Peyer's patch (tissue), 4 donors: ENCODE measurements around the gene BMPR1A. TPM values are rescaled to one million over a fixed set of nuclear protein-coding genes. Genes with fewer than 3 reads are reported as not detected.

Experiments
- DNase-seq, 3 donors: peaks; one replicate each; pipeline ENCODE4 v3.0.0-alpha.2; 2017 to 2019
- H3K27ac ChIP-seq, 4 donors: fragments of 200-600 bp; sonication (generic); one replicate each; pipeline ENCODE4 v1.5.1; 2016 to 2019
- H3K27me3 ChIP-seq, 2 donors: fragments of 200-600 bp; sonication (generic); one replicate each; pipeline ENCODE4 v1.5.1; 2019
- H3K36me3 ChIP-seq, 3 donors: fragments of 200-600 bp; sonication (generic); one replicate each; pipeline ENCODE4 v1.5.1; 2016 to 2019
- H3K4me1 ChIP-seq, 4 donors: fragments of 200-600 bp; sonication (generic); one replicate each; pipeline ENCODE4 v1.5.1; 2016 to 2019
- H3K4me3 ChIP-seq, 4 donors: fragments of 200-600 bp; sonication (generic); 1 replicate in 3 of 4; 2 replicates in 1 of 4; pipeline ENCODE4 v1.5.1; 2016 to 2019; ENCODE audit warnings: mild to moderate bottlenecking in 1 of 4
- H3K9me3 ChIP-seq, 4 donors: fragments of 200-600 bp; sonication (generic); one replicate each; pipeline ENCODE4 v1.5.1; 2016 to 2019; ENCODE audit warnings: mild to moderate bottlenecking in 1 of 4
- CTCF ChIP-seq, 6 experiments: fragments of 450-650 bp in 4 of 6; fragments of 200-600 bp in 2 of 6; sonication (generic) in 1 of 6; IDR thresholded peaks; one replicate each; pipeline ENCODE4 v1.5.1; 2017 to 2019; ENCODE audit warnings: antibody characterized with exemption in 6 of 6, mild to moderate bottlenecking in 3 of 6, moderate library complexity in 1 of 6
- POLR2A ChIP-seq, 2 donors: fragments of 450-650 bp; IDR thresholded peaks; one replicate each; pipeline ENCODE4 v1.5.1; 2017; ENCODE audit warnings: antibody characterized with exemption in 2 of 2, mild to moderate bottlenecking in 2 of 2, moderate library complexity in 2 of 2
- total RNA-seq, 4 donors: library from RNA; depleted of rRNA; stranded (reverse); fragments of >200 nt; gene quantifications; one replicate each; pipeline ENCODE4 v1.1.0, GENCODE V29; 2016

The BMPR1A gene
- total RNA-seq, 4 donors from 2014 or later = 17.1 to 40.1 (median 24.9) TPM

- no peak overlapping the region for H3K4me3 ChIP-seq
- no peaks in the 10 kb centered on the region for H3K36me3 ChIP-seq
- no peak overlapping the region for H3K27ac ChIP-seq
- H3K4me1 ChIP-seq = peaks cover 0 to 28% (median 0%) of the 10 kb centered on the region in 4 donors
- H3K27me3 ChIP-seq = no peaks in the 10 kb centered on the region
- no peak for DNase-seq
- TF ChIP-seq POLR2A (IDR thresholded peaks at IDR 0.05) (no peak), CTCF (IDR thresholded peaks at IDR 0.05) (no peak)
- no peaks in the 10 kb centered on the region for H3K9me3 ChIP-seq
Observed at GRCh38 chr10:86725980-86726676, 30.3 kb upstream of the BMPR1A start.

GRCh38 chr10:86726677-86726999 lies 29.8 kb upstream of the BMPR1A start:
- H3K36me3 ChIP-seq = no peaks in the 10 kb centered on the region
- H3K4me1 ChIP-seq = peaks cover 0 to 28% (median 0%) of the 10 kb centered on the region in 4 donors
- no peak overlapping the region for H3K27ac ChIP-seq
- H3K4me3 ChIP-seq = no peak overlapping the region
- H3K27me3 ChIP-seq = no peaks in the 10 kb centered on the region
- no peaks in the 10 kb centered on the region for H3K9me3 ChIP-seq
- no peak for DNase-seq
- TF ChIP-seq POLR2A (IDR thresholded peaks at IDR 0.05) (no peak), CTCF (IDR thresholded peaks at IDR 0.05) (no peak)

GRCh38 chr10:86727470-86727869 lies 28.9 kb upstream of the BMPR1A start:
- H3K36me3 ChIP-seq = no peaks in the 10 kb centered on the region
- H3K27me3 ChIP-seq = no peaks in the 10 kb centered on the region
- peaks cover 0 to 28% (median 0%) of the 10 kb centered on the region in 4 donors for H3K4me1 ChIP-seq
- H3K4me3 ChIP-seq = no peak overlapping the region
- H3K9me3 ChIP-seq = no peaks in the 10 kb centered on the region
- TF ChIP-seq CTCF (IDR thresholded peaks at IDR 0.05) (no peak), POLR2A (IDR thresholded peaks at IDR 0.05) (no peak)
- DNase-seq = no peak
- H3K27ac ChIP-seq = peak overlapping the region in 1 of 4 donors; percentile 18

- TF ChIP-seq CTCF (IDR thresholded peaks at IDR 0.05) = no peak
- no peak for TF ChIP-seq POLR2A (IDR thresholded peaks at IDR 0.05)
- Histone ChIP-seq H3K4me3 (no peak overlapping the region), H3K36me3 (no peaks in the 10 kb centered on the region), H3K27me3 (no peaks in the 10 kb centered on the region), H3K9me3 (no peaks in the 10 kb centered on the region), H3K27ac (peak overlapping the region in 1 of 4 donors; percentile 14), H3K4me1 (peaks cover 0 to 28% (median 0%) of the 10 kb centered on the region in 4 donors)
- DNase-seq = peak in 1 of 3 donors; percentile 58
Observed at GRCh38 chr10:86728056-86728455, 28.4 kb upstream of the BMPR1A start.

- no peak for DNase-seq
- Histone ChIP-seq H3K4me1 (peaks cover 0 to 28% (median 0%) of the 10 kb centered on the region in 4 donors), H3K27ac (peak overlapping the region in 1 of 4 donors; percentile 88), H3K9me3 (no peaks in the 10 kb centered on the region), H3K27me3 (no peaks in the 10 kb centered on the region), H3K36me3 (no peaks in the 10 kb centered on the region), H3K4me3 (no peak overlapping the region)
- TF ChIP-seq POLR2A (IDR thresholded peaks at IDR 0.05) (no peak), CTCF (IDR thresholded peaks at IDR 0.05) (no peak)
Observed at GRCh38 chr10:86729677-86730076, 26.7 kb upstream of the BMPR1A start.
